ENCODE data around the gene CUL4B.

CUL4B gene

GRCh38 chrX:120564925-120565324 is 4.2 kb upstream of the CUL4B start:
- no peaks in the 10 kb centered on the region for H3K4me1 ChIP-seq (ENCODE audit: control insufficient read depth, insufficient read depth, low read length, poor library complexity, severe bottlenecking)
- H3K4me3 ChIP-seq (ENCODE audit: extremely low read depth, insufficient read depth, low read length, poor library complexity, severe bottlenecking), result no peak overlapping the region
- H3K9me3 ChIP-seq (ENCODE audit: control insufficient read depth, low read length), result no peaks in the 10 kb centered on the region
- no peaks in the 10 kb centered on the region for H3K36me3 ChIP-seq (ENCODE audit: control insufficient read depth, insufficient read depth, low read length)
- no peak overlapping the region for H3K27ac ChIP-seq (ENCODE audit: low read depth, low read length, severe bottlenecking)
- whole genome bisulfite sequencing, 2 experiments (ENCODE audit: insufficient coverage in 2 of 2), result no CpG with 5 or more reads among the region's 1 CpG

- Histone ChIP-seq H3K36me3 (ENCODE audit: control insufficient read depth, insufficient read depth, low read length) (no peaks in the 10 kb centered on the region), H3K4me3 (ENCODE audit: extremely low read depth, insufficient read depth, low read length, poor library complexity, severe bottlenecking) (no peak overlapping the region)
- 100% methylated on average over 1 of the region's 2 CpGs for WGBS, 2 experiments (ENCODE audit: insufficient coverage in 2 of 2)
Observed at GRCh38 chrX:120562569-120562926, 1.8 kb upstream of the CUL4B start.

GRCh38 chrX:120561634-120562568 is 1.1 kb upstream of the CUL4B start:
- H3K4me3 ChIP-seq (ENCODE audit: extremely low read depth, insufficient read depth, low read length, poor library complexity, severe bottlenecking), result peak overlapping the region; percentile 51
- H3K36me3 ChIP-seq (ENCODE audit: control insufficient read depth, insufficient read depth, low read length), result peaks cover 4% of the 10 kb centered on the region
- no peaks in the 10 kb centered on the region for H3K9me3 ChIP-seq (ENCODE audit: control insufficient read depth, low read length)
- H3K4me1 ChIP-seq (ENCODE audit: control insufficient read depth, insufficient read depth, low read length, poor library complexity, severe bottlenecking), result no peaks in the 10 kb centered on the region
- 2 to 8% methylated on average over 2 to 5 of the region's 12 CpGs for WGBS, 2 experiments (ENCODE audit: insufficient coverage in 2 of 2)
- peak overlapping the region; percentile 99 for H3K27ac ChIP-seq (ENCODE audit: low read depth, low read length, severe bottlenecking)

More at GRCh38 chrX:120562569-120562926, 1.8 kb upstream of the CUL4B start:
- H3K9me3 ChIP-seq (ENCODE audit: control insufficient read depth, low read length), result no peaks in the 10 kb centered on the region
- H3K27ac ChIP-seq (ENCODE audit: low read depth, low read length, severe bottlenecking), result no peak overlapping the region
- no peaks in the 10 kb centered on the region for H3K4me1 ChIP-seq (ENCODE audit: control insufficient read depth, insufficient read depth, low read length, poor library complexity, severe bottlenecking)

- Histone ChIP-seq H3K4me3 (ENCODE audit: extremely low read depth, insufficient read depth, low read length, poor library complexity, severe bottlenecking) (peak overlapping the region; percentile 51), H3K36me3 (ENCODE audit: control insufficient read depth, insufficient read depth, low read length) (peaks cover 12% of the 10 kb centered on the region), H3K27ac (ENCODE audit: low read depth, low read length, severe bottlenecking) (peak overlapping the region; percentile 99), H3K4me1 (ENCODE audit: control insufficient read depth, insufficient read depth, low read length, poor library complexity, severe bottlenecking) (no peaks in the 10 kb centered on the region), H3K9me3 (ENCODE audit: control insufficient read depth, low read length) (no peaks in the 10 kb centered on the region)
- 0% methylated on average over 3 of the region's 10 CpGs; no CpG with 5 or more reads in 1 of the 2 experiments for WGBS, 2 experiments (ENCODE audit: insufficient coverage in 2 of 2)
Observed at GRCh38 chrX:120560405-120560841, 339 bp downstream of the CUL4B start.

GRCh38 chrX:120559804-120560203 is 958 bp downstream of the CUL4B start:
- Histone ChIP-seq H3K4me1 (ENCODE audit: control insufficient read depth, insufficient read depth, low read length, poor library complexity, severe bottlenecking) (no peaks in the 10 kb centered on the region), H3K9me3 (ENCODE audit: control insufficient read depth, low read length) (no peaks in the 10 kb centered on the region), H3K36me3 (ENCODE audit: control insufficient read depth, insufficient read depth, low read length) (peaks cover 12% of the 10 kb centered on the region), H3K4me3 (ENCODE audit: extremely low read depth, insufficient read depth, low read length, poor library complexity, severe bottlenecking) (peak overlapping the region; percentile 51), H3K27ac (ENCODE audit: low read depth, low read length, severe bottlenecking) (peak overlapping the region; percentile 99)
- no CpG with 5 or more reads among the region's 7 CpGs for WGBS, 2 experiments (ENCODE audit: insufficient coverage in 2 of 2)

- no peak overlapping the region for H3K4me3 ChIP-seq (ENCODE audit: extremely low read depth, insufficient read depth, low read length, poor library complexity, severe bottlenecking)
- H3K36me3 ChIP-seq (ENCODE audit: control insufficient read depth, insufficient read depth, low read length), result peaks cover 22% of the 10 kb centered on the region
- no CpG with 5 or more reads among the region's 5 CpGs for WGBS, 2 experiments (ENCODE audit: insufficient coverage in 2 of 2)
- no peak overlapping the region for H3K27ac ChIP-seq (ENCODE audit: low read depth, low read length, severe bottlenecking)
- no peaks in the 10 kb centered on the region for H3K9me3 ChIP-seq (ENCODE audit: control insufficient read depth, low read length)
- no peaks in the 10 kb centered on the region for H3K4me1 ChIP-seq (ENCODE audit: control insufficient read depth, insufficient read depth, low read length, poor library complexity, severe bottlenecking)
Observed at GRCh38 chrX:120556251-120556650, 4.5 kb downstream of the CUL4B start.

- 82 to 89% methylated on average over 7 to 8 of the region's 12 CpGs for WGBS, 2 experiments (ENCODE audit: insufficient coverage in 2 of 2)
- peak overlapping the region; percentile 93 for H3K27ac ChIP-seq (ENCODE audit: low read depth, low read length, severe bottlenecking)
Observed at GRCh38 chrX:120549483-120550452, 11.0 kb downstream of the CUL4B start.

GRCh38 chrX:120536061-120536460 is 24.7 kb downstream of the CUL4B start:
- H3K4me3 ChIP-seq (ENCODE audit: extremely low read depth, insufficient read depth, low read length, poor library complexity, severe bottlenecking), result no peak overlapping the region
- H3K4me1 ChIP-seq (ENCODE audit: control insufficient read depth, insufficient read depth, low read length, poor library complexity, severe bottlenecking), result no peaks in the 10 kb centered on the region
- peaks cover 52% of the 10 kb centered on the region for H3K36me3 ChIP-seq (ENCODE audit: control insufficient read depth, insufficient read depth, low read length)
- no peak overlapping the region for H3K27ac ChIP-seq (ENCODE audit: low read depth, low read length, severe bottlenecking)
- no peaks in the 10 kb centered on the region for H3K9me3 ChIP-seq (ENCODE audit: control insufficient read depth, low read length)

More at GRCh38 chrX:120549483-120550452, 11.0 kb downstream of the CUL4B start:
- Histone ChIP-seq H3K4me3 (ENCODE audit: extremely low read depth, insufficient read depth, low read length, poor library complexity, severe bottlenecking) (no peak overlapping the region), H3K36me3 (ENCODE audit: control insufficient read depth, insufficient read depth, low read length) (peaks cover 13% of the 10 kb centered on the region), H3K4me1 (ENCODE audit: control insufficient read depth, insufficient read depth, low read length, poor library complexity, severe bottlenecking) (peaks cover 11% of the 10 kb centered on the region), H3K9me3 (ENCODE audit: control insufficient read depth, low read length) (no peaks in the 10 kb centered on the region)

GRCh38 chrX:120534413-120535205 is 26.2 kb downstream of the CUL4B start:
- Histone ChIP-seq H3K4me3 (ENCODE audit: extremely low read depth, insufficient read depth, low read length, poor library complexity, severe bottlenecking) (no peak overlapping the region), H3K36me3 (ENCODE audit: control insufficient read depth, insufficient read depth, low read length) (peaks cover 45% of the 10 kb centered on the region), H3K4me1 (ENCODE audit: control insufficient read depth, insufficient read depth, low read length, poor library complexity, severe bottlenecking) (no peaks in the 10 kb centered on the region), H3K9me3 (ENCODE audit: control insufficient read depth, low read length) (no peaks in the 10 kb centered on the region), H3K27ac (ENCODE audit: low read depth, low read length, severe bottlenecking) (no peak overlapping the region)
- no CpG with 5 or more reads among the region's 3 CpGs for WGBS, 2 experiments (ENCODE audit: insufficient coverage in 2 of 2)

- WGBS, 2 experiments (ENCODE audit: insufficient coverage in 2 of 2), result no CpG with 5 or more reads among the region's 5 CpGs
Observed at GRCh38 chrX:120522820-120523219, 37.9 kb downstream of the CUL4B start.

More at GRCh38 chrX:120522820-120523219, 37.9 kb downstream of the CUL4B start:
- Histone ChIP-seq H3K9me3 (ENCODE audit: control insufficient read depth, low read length) (no peaks in the 10 kb centered on the region), H3K36me3 (ENCODE audit: control insufficient read depth, insufficient read depth, low read length) (peaks cover 14% of the 10 kb centered on the region), H3K4me3 (ENCODE audit: extremely low read depth, insufficient read depth, low read length, poor library complexity, severe bottlenecking) (no peak overlapping the region), H3K4me1 (ENCODE audit: control insufficient read depth, insufficient read depth, low read length, poor library complexity, severe bottlenecking) (no peaks in the 10 kb centered on the region), H3K27ac (ENCODE audit: low read depth, low read length, severe bottlenecking) (no peak overlapping the region)
